HFFc6 (cell line): Measurements from ENCODE around the gene LMBRD1. TPM values are rescaled to one million over a fixed set of nuclear protein-coding genes. Genes with fewer than 3 reads are reported as not detected.

Experiments
- DNase-seq: peaks from one replicate; pipeline ENCODE4 v3.0.0-alpha.2; 2018
- H3K27ac Mint-ChIP-seq: 2 replicates; pipeline ENCODE4 v1.8.0; 2020; ENCODE audit warnings: mild to moderate bottlenecking, mixed read lengths
- H3K27me3 Mint-ChIP-seq: 2 replicates; pipeline ENCODE4 v1.8.0; 2021; ENCODE audit warnings: mild to moderate bottlenecking, moderate library complexity, mixed read lengths; ENCODE audit not compliant: insufficient read depth
- H3K36me3 Mint-ChIP-seq: 2 replicates; pipeline ENCODE4 v1.8.0; 2021; ENCODE audit warnings: low read depth, mixed read lengths
- H3K4me1 Mint-ChIP-seq: 2 replicates; pipeline ENCODE4 v1.8.0; 2020; ENCODE audit warnings: low read depth, mixed read lengths
- H3K4me3 Mint-ChIP-seq: 2 replicates; pipeline ENCODE4 v1.8.0; 2020; ENCODE audit warnings: mild to moderate bottlenecking, moderate library complexity, mixed read lengths
- H3K9me3 Mint-ChIP-seq: 2 replicates; pipeline ENCODE4 v1.8.0; 2020; ENCODE audit warnings: mild to moderate bottlenecking, mixed read lengths
- CTCF ChIP-seq: fragments of 200-600 bp; sonication (generic); IDR thresholded peaks from 2 replicates; pipeline ENCODE4 v1.5.0; 2021; ENCODE audit warnings: antibody characterized with exemption, mild to moderate bottlenecking
- total RNA-seq, 6 experiments: library from RNA; stranded (reverse); fragmentation: NEBNext Ultra II Directional; extraction: Animal tissue kit (Norgen Biotek cat#: 25700); gene quantifications; 2 replicates in 1 of 6; 3 replicates in 5 of 6; pipeline ENCODE4 v1.2.3, GENCODE V29; 2021

The LMBRD1 gene
- total RNA-seq, 6 experiments from 2014 or later = 17.0 to 22.3 (median 21.4) TPM

- Mint-ChIP-seq H3K27me3 (no peaks in the 10 kb centered on the region; the same call in 1 of the 2 replicates), H3K36me3 (no peaks in the 10 kb centered on the region), H3K4me1 (no peaks in the 10 kb centered on the region), H3K4me3 (no peak overlapping the region), H3K9me3 (peaks cover 14% of the 10 kb centered on the region; the same call in 1 of the 2 replicates), H3K27ac (no peak overlapping the region)
- no peak for TF ChIP-seq CTCF
- no peak for DNase-seq
These were observed 163.9 kb downstream of the LMBRD1 start for GRCh38 chr6:69632932-69633331.

- no peaks in the 10 kb centered on the region for H3K4me1 Mint-ChIP-seq
- no peak for DNase-seq
- no peak overlapping the region for H3K27ac Mint-ChIP-seq
- TF ChIP-seq CTCF = no peak
- H3K27me3 Mint-ChIP-seq = no peaks in the 10 kb centered on the region; the same call in 1 of the 2 replicates
- H3K36me3 Mint-ChIP-seq = no peaks in the 10 kb centered on the region
- H3K9me3 Mint-ChIP-seq = peaks cover 23% of the 10 kb centered on the region; the same call in 1 of the 2 replicates
- H3K4me3 Mint-ChIP-seq = no peak overlapping the region
These were observed 165.1 kb downstream of the LMBRD1 start for GRCh38 chr6:69631552-69632346.

GRCh38 chr6:69630767-69631166, 166.0 kb downstream of the LMBRD1 start:
- no peak for DNase-seq
- Mint-ChIP-seq H3K4me3 (no peak overlapping the region), H3K4me1 (no peaks in the 10 kb centered on the region), H3K27me3 (no peaks in the 10 kb centered on the region; the same call in 1 of the 2 replicates), H3K9me3 (peaks cover 22% of the 10 kb centered on the region; the same call in 1 of the 2 replicates), H3K27ac (no peak overlapping the region), H3K36me3 (no peaks in the 10 kb centered on the region)
- no peak for TF ChIP-seq CTCF

GRCh38 chr6:69627625-69628024, 169.2 kb downstream of the LMBRD1 start:
- Mint-ChIP-seq H3K27me3 (no peaks in the 10 kb centered on the region; the same call in 1 of the 2 replicates), H3K27ac (no peak overlapping the region), H3K9me3 (peaks cover 26% of the 10 kb centered on the region; the same call in 1 of the 2 replicates), H3K4me1 (no peaks in the 10 kb centered on the region), H3K36me3 (no peaks in the 10 kb centered on the region), H3K4me3 (no peak overlapping the region)
- no peak for DNase-seq
- no peak for TF ChIP-seq CTCF

- no peak for TF ChIP-seq CTCF
- Mint-ChIP-seq H3K9me3 (peaks cover 21% of the 10 kb centered on the region; the same call in 1 of the 2 replicates), H3K27ac (no peak overlapping the region), H3K27me3 (no peaks in the 10 kb centered on the region; the same call in 1 of the 2 replicates), H3K4me1 (no peaks in the 10 kb centered on the region), H3K36me3 (no peaks in the 10 kb centered on the region), H3K4me3 (no peak overlapping the region)
- DNase-seq = no peak
These were observed 171.9 kb downstream of the LMBRD1 start for GRCh38 chr6:69624944-69625343.

Other genes with a start within 250 kb of the LMBRD1 start
- gene COL19A1, start 69.5 kb upstream of the LMBRD1 start, total RNA-seq = not detected